ENCODE data around the gene MISP.

DNA sequence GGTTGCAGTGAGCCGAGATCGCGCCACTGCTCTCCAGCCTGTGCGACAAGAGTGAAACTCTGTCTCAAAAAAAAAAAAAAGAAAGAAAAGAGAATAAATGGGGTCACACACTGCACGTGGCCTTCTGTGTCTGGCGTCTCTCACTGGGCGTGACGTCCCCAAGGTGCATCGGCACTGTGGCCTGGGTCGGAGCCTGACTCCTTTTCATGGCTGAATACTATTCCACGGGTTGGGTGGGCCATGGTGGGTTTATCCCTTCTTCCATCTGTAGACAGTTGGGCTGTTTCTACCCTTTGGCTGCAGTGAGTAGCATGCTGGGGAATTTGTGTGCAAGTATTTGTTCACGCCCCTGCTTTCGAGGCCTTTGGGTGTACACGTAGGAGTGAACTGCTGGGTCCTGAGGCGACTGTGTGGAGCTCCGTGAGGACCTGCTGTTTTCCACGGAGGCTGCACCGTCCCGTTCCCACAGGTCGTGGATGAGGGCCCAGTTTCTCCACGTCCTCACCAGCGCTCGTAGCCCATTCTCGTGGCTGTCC lies 8.3 kb upstream of the MISP start:
- TF ChIP-seq, protein P1, sequence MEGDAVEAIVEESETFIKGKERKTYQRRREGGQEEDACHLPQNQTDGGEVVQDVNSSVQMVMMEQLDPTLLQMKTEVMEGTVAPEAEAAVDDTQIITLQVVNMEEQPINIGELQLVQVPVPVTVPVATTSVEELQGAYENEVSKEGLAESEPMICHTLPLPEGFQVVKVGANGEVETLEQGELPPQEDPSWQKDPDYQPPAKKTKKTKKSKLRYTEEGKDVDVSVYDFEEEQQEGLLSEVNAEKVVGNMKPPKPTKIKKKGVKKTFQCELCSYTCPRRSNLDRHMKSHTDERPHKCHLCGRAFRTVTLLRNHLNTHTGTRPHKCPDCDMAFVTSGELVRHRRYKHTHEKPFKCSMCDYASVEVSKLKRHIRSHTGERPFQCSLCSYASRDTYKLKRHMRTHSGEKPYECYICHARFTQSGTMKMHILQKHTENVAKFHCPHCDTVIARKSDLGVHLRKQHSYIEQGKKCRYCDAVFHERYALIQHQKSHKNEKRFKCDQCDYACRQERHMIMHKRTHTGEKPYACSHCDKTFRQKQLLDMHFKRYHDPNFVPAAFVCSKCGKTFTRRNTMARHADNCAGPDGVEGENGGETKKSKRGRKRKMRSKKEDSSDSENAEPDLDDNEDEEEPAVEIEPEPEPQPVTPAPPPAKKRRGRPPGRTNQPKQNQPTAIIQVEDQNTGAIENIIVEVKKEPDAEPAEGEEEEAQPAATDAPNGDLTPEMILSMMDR (IDR thresholded peaks at IDR 0.05), result no peak
- TF ChIP-seq, protein P2, sequence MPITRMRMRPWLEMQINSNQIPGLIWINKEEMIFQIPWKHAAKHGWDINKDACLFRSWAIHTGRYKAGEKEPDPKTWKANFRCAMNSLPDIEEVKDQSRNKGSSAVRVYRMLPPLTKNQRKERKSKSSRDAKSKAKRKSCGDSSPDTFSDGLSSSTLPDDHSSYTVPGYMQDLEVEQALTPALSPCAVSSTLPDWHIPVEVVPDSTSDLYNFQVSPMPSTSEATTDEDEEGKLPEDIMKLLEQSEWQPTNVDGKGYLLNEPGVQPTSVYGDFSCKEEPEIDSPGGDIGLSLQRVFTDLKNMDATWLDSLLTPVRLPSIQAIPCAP (CRISPR knock-in tag; IDR thresholded peaks at IDR 0.05), result no peak
- TF ChIP-seq, protein P3, sequence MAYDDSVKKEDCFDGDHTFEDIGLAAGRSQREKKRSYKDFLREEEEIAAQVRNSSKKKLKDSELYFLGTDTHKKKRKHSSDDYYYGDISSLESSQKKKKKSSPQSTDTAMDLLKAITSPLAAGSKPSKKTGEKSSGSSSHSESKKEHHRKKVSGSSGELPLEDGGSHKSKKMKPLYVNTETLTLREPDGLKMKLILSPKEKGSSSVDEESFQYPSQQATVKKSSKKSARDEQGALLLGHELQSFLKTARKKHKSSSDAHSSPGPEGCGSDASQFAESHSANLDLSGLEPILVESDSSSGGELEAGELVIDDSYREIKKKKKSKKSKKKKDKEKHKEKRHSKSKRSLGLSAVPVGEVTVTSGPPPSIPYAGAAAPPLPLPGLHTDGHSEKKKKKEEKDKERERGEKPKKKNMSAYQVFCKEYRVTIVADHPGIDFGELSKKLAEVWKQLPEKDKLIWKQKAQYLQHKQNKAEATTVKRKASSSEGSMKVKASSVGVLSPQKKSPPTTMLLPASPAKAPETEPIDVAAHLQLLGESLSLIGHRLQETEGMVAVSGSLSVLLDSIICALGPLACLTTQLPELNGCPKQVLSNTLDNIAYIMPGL (CRISPR knock-in tag; IDR thresholded peaks at IDR 0.05), result no peak
- TF ChIP-seq ZBTB21 (CRISPR knock-in tag; IDR thresholded peaks at IDR 0.05; ENCODE audit: borderline replicate concordance) (no peak), ZNF219 (CRISPR knock-in tag; IDR thresholded peaks at IDR 0.05; ENCODE audit: borderline replicate concordance) (no peak), NR3C1 (CRISPR knock-in tag; conservative IDR thresholded peaks at IDR 0.05; ENCODE audit: low read depth) (no peak), NFE2L1 (CRISPR knock-in tag; IDR thresholded peaks at IDR 0.05) (no peak), ZNF138 (CRISPR knock-in tag; conservative IDR thresholded peaks at IDR 0.05) (no peak), FOXK1 (CRISPR knock-in tag; IDR thresholded peaks at IDR 0.05) (no peak)
- TF ChIP-seq, protein P4, sequence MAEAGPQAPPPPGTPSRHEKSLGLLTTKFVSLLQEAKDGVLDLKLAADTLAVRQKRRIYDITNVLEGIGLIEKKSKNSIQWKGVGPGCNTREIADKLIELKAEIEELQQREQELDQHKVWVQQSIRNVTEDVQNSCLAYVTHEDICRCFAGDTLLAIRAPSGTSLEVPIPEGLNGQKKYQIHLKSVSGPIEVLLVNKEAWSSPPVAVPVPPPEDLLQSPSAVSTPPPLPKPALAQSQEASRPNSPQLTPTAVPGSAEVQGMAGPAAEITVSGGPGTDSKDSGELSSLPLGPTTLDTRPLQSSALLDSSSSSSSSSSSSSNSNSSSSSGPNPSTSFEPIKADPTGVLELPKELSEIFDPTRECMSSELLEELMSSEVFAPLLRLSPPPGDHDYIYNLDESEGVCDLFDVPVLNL (CRISPR knock-in tag; IDR thresholded peaks at IDR 0.05; ENCODE audit: borderline replicate concordance, low read depth), result no peak
- TF ChIP-seq, protein P5, sequence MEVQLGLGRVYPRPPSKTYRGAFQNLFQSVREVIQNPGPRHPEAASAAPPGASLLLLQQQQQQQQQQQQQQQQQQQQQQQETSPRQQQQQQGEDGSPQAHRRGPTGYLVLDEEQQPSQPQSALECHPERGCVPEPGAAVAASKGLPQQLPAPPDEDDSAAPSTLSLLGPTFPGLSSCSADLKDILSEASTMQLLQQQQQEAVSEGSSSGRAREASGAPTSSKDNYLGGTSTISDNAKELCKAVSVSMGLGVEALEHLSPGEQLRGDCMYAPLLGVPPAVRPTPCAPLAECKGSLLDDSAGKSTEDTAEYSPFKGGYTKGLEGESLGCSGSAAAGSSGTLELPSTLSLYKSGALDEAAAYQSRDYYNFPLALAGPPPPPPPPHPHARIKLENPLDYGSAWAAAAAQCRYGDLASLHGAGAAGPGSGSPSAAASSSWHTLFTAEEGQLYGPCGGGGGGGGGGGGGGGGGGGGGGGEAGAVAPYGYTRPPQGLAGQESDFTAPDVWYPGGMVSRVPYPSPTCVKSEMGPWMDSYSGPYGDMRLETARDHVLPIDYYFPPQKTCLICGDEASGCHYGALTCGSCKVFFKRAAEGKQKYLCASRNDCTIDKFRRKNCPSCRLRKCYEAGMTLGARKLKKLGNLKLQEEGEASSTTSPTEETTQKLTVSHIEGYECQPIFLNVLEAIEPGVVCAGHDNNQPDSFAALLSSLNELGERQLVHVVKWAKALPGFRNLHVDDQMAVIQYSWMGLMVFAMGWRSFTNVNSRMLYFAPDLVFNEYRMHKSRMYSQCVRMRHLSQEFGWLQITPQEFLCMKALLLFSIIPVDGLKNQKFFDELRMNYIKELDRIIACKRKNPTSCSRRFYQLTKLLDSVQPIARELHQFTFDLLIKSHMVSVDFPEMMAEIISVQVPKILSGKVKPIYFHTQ (CRISPR knock-in tag; IDR thresholded peaks at IDR 0.05), result no peak
- TF ChIP-seq, protein P6, sequence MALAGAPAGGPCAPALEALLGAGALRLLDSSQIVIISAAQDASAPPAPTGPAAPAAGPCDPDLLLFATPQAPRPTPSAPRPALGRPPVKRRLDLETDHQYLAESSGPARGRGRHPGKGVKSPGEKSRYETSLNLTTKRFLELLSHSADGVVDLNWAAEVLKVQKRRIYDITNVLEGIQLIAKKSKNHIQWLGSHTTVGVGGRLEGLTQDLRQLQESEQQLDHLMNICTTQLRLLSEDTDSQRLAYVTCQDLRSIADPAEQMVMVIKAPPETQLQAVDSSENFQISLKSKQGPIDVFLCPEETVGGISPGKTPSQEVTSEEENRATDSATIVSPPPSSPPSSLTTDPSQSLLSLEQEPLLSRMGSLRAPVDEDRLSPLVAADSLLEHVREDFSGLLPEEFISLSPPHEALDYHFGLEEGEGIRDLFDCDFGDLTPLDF (CRISPR knock-in tag; IDR thresholded peaks at IDR 0.05), result no peak
